22Rv1 (cell line): ENCODE data around the gene GOLPH3.
"Not testable (repeated sequence)": the region's sequence is repeated elsewhere in the genome, so short reads cannot be mapped to it uniquely, and the experiment has no call there.

Experiments used
- H3K27ac ChIP-seq: fragments of 450-650 bp; 2 replicates; pipeline ENCODE4 v1.5.1; 2017
- CTCF ChIP-seq: fragments of 450-650 bp; IDR thresholded peaks from 2 replicates; pipeline ENCODE4 v1.5.1; 2017; ENCODE audit warnings: mild to moderate bottlenecking
- ZFX ChIP-seq: fragments of 450-650 bp; IDR thresholded peaks from 2 replicates; pipeline ENCODE4 v1.6.1; 2017; ENCODE audit warnings: antibody characterized with exemption, borderline replicate concordance

GOLPH3 gene

GRCh38 chr5:32174011-32174870, at the start of gene GOLPH3:
GOLPH3 (minus strand) TSS chr5:32174319; CDS start chr5:32174034, 285 bp downstream.
- peak within 1 kb of the TSS; percentile 99 for H3K27ac ChIP-seq
- no peak for TF ChIP-seq CTCF
- no peak for TF ChIP-seq ZFX

GRCh38 chr5:32222723-32223470, 48.8 kb upstream of the GOLPH3 start:
- TF ChIP-seq CTCF (no peak), ZFX (no peak)
- H3K27ac ChIP-seq, result no peak overlapping the region

GRCh38 chr5:32217886-32218396, 43.8 kb upstream of the GOLPH3 start:
- no peak for TF ChIP-seq CTCF
- no peak overlapping the region for H3K27ac ChIP-seq

- not testable (repeated sequence) for H3K27ac ChIP-seq
These were observed 40.2 kb upstream of the GOLPH3 start for GRCh38 chr5:32214344-32214743.

DNA sequence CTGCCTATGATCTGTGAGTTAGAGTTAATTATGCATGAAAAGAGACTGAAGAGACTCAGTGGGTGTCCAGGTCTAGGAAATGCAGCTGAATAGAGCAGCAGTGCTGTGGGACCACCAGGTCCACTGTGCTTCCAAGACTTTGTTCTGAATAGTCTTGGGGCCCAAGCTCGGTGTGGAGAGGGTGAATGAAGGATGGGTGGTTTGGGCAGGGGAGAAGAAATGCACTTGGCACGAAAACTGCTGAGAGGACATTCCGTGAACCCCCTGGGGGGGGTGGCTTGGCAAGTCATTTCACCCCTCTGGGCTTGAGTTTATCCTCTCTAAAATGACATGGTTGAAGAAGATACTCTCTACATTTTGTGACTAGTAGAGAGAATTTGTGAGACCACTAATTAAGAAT, 36.0 kb upstream of the GOLPH3 start:
- no peak overlapping the region for H3K27ac ChIP-seq
- TF ChIP-seq CTCF (no peak), ZFX (no peak)

DNA sequence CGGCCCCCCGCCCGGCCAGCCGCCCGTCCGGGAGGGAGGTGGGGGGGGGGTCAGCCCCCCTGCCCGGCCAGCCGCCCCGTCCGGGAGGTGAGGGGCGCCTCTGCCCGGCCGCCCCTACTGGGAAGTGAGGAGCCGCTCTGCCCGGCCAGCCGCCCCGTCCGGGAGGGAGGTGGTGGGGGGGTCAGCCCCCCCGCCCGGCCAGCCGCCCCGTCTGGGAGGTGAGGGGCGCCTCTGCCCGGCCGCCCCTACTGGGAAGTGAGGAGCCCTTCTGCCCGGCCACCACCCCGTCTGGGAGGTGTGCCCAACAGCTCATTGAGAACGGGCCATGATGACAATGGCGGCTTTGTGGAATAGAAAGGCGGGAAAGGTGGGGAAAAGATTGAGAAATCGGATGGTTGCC, 34.7 kb upstream of the GOLPH3 start:
- not testable (repeated sequence) for H3K27ac ChIP-seq

DNA sequence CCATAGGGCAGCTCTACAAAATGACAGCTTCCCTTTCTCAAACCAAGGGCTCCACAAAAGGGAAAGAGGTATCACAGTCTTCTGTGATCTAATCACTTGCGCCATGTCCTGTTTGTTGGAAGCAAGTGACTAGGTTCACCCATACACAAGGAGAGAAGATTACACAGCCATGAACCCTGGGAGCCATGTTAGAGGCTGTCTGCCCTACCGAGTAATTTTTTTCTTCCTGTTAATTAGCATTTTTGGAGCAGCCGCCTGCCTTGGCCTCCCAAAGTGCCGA, 33.2 kb upstream of the GOLPH3 start:
- TF ChIP-seq CTCF, result no peak
- no peak for TF ChIP-seq ZFX
- no peak overlapping the region; the same call in 1 of the 2 replicates for H3K27ac ChIP-seq
